Suprapubic skin (tissue), 4 donors: ENCODE measurements around the gene DISP3. TPM values are rescaled to one million over a fixed set of nuclear protein-coding genes. Genes with fewer than 3 reads are reported as not detected.

Source experiments
- DNase-seq, 2 donors: peaks; one replicate each; pipeline ENCODE4 v3.0.0-alpha.2; 2019; ENCODE audit warnings: low spot score in 2 of 2
- H3K27ac ChIP-seq: fragments of 200-600 bp; sonication (generic); one replicate; pipeline ENCODE4 v1.5.1; 2019
- H3K27me3 ChIP-seq: fragments of 200-600 bp; sonication (generic); one replicate; pipeline ENCODE4 v1.5.1; 2019
- H3K36me3 ChIP-seq: fragments of 200-600 bp; sonication (generic); one replicate; pipeline ENCODE4 v1.5.1; 2019
- H3K4me1 ChIP-seq: fragments of 200-600 bp; sonication (generic); one replicate; pipeline ENCODE4 v1.5.1; 2019
- H3K4me3 ChIP-seq: fragments of 200-600 bp; sonication (generic); one replicate; pipeline ENCODE4 v1.5.1; 2019; ENCODE audit warnings: mild to moderate bottlenecking
- H3K9me3 ChIP-seq: fragments of 200-600 bp; sonication (generic); one replicate; pipeline ENCODE4 v1.5.1; 2019
- EP300 ChIP-seq: sonication (generic); formaldehyde crosslinking; IDR thresholded peaks from one replicate; pipeline ENCODE4 v1.6.1; 2017; ENCODE audit warnings: antibody characterized with exemption
- POLR2A ChIP-seq, 2 donors: fragments of 450-650 bp; IDR thresholded peaks; one replicate each; pipeline ENCODE4 v1.6.1; 2017; ENCODE audit warnings: antibody characterized with exemption in 2 of 2, mild to moderate bottlenecking in 2 of 2, moderate library complexity in 2 of 2
- POLR2AphosphoS5 ChIP-seq, 3 donors: sonication (generic); formaldehyde crosslinking; IDR thresholded peaks; one replicate each; pipeline ENCODE4 v1.6.1; 2017; ENCODE audit warnings: antibody characterized with exemption in 3 of 3
- WGBS: methylation state at CpG from one replicate; pipeline ENCODE4 v1.1.5; 2018; 5-methylcytosine and 5-hydroxymethylcytosine counted together
- total RNA-seq, 4 donors: library from RNA; depleted of rRNA; stranded (reverse); fragments of >200 nt; gene quantifications; one replicate each; pipeline ENCODE4 v1.1.0, GENCODE V29; 2016
- TF ChIP-seq, protein P1 (sequence below), 2 donors: fragments of 200-600 bp in 1 of 2; fragments of 450-650 bp in 1 of 2; sonication (generic) in 1 of 2; IDR thresholded peaks; one replicate each; pipeline ENCODE4 v1.5.1; 2016 to 2019; ENCODE audit warnings: antibody characterized with exemption in 2 of 2, mild to moderate bottlenecking in 1 of 2, moderate library complexity in 1 of 2

DISP3 gene
- total RNA-seq, 4 donors from 2014 or later, result not detected

DNA sequence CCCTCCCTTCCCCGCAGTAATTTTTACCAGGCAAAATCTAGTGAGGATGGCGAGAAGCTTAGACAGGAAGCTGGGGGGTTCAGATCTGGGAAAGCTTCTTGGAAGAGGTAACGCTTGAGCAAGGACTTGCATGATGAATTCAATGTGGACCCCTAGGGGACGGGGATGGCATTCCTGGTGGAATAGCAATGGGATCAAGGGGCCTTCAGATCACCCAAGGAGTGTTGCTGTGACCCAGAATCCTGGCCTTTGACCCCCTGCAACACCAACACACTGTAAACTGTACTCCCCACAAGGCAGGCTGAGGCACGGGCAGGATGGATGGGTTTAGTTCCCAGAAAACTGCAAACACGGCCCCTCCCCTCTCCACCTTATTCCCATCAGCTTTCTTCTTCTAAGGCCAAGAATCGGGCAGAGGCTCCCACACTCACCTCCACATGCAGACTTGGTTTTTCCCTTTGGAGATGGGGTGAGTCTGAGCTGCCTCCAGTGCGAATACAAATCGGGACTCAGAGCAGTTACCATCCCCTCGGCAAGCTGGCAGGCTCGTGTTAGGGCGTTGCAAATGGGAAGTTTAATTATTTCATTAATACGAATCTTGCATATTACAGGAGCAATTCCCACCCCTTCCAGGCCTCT is 20.1 kb downstream of the DISP3 start:
- H3K27ac ChIP-seq, result no peak overlapping the region
- H3K4me3 ChIP-seq, result no peak overlapping the region
- no peaks in the 10 kb centered on the region for H3K4me1 ChIP-seq
- no peaks in the 10 kb centered on the region for H3K36me3 ChIP-seq
- H3K9me3 ChIP-seq, result peaks cover 9% of the 10 kb centered on the region
- peak in 1 of 2 donors; percentile 57 for DNase-seq
- H3K27me3 ChIP-seq, result peaks cover 69% of the 10 kb centered on the region
- 64% methylated on average over 13 of the region's 13 CpGs for WGBS
- TF ChIP-seq EP300 (no peak), POLR2AphosphoS5 (IDR thresholded peaks at IDR 0.05) (no peak), POLR2A (IDR thresholded peaks at IDR 0.05) (no peak)
- TF ChIP-seq, protein P1, sequence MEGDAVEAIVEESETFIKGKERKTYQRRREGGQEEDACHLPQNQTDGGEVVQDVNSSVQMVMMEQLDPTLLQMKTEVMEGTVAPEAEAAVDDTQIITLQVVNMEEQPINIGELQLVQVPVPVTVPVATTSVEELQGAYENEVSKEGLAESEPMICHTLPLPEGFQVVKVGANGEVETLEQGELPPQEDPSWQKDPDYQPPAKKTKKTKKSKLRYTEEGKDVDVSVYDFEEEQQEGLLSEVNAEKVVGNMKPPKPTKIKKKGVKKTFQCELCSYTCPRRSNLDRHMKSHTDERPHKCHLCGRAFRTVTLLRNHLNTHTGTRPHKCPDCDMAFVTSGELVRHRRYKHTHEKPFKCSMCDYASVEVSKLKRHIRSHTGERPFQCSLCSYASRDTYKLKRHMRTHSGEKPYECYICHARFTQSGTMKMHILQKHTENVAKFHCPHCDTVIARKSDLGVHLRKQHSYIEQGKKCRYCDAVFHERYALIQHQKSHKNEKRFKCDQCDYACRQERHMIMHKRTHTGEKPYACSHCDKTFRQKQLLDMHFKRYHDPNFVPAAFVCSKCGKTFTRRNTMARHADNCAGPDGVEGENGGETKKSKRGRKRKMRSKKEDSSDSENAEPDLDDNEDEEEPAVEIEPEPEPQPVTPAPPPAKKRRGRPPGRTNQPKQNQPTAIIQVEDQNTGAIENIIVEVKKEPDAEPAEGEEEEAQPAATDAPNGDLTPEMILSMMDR (IDR thresholded peaks at IDR 0.05), result no peak

DNA sequence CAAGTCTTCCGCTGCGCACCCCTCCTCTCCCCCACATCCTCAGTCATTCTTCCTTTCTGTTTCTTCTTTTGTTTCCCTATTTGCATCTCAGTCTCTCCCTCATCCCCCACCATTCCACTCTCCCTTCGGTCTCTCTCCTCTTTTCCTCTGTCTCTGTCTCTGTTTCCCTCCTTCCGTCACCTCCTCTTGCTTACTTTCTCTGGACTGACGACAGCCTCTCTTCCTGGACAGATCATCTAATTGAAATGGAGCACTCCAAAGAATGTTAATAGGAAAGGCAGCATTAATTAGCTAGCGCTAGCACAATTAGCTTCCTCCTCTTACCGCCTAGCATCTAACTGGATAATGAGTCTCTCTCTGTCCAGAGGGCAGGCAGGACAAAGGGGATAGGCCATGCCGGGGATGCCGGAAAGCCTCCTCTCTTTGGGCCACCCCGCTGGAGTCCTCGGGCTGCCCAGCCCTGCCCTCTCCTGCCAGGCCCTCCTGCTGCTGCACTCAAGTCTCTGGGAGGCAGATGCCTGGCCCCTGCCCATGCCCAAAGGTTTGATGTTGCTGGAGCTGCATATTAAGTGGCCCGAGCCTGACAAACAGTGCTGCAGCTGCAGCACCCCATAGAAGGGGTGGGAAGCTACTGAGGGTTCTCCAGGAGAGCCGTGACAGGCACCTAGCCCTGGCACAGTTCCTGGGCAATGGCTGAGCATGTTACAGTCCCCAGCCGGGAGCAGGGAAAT is 20.8 kb downstream of the DISP3 start:
- Histone ChIP-seq H3K9me3 (peaks cover 9% of the 10 kb centered on the region), H3K4me1 (no peaks in the 10 kb centered on the region), H3K27ac (no peak overlapping the region), H3K4me3 (no peak overlapping the region), H3K36me3 (no peaks in the 10 kb centered on the region), H3K27me3 (peaks cover 65% of the 10 kb centered on the region)
- peak in 1 of 2 donors; percentile 74 for DNase-seq
- TF ChIP-seq POLR2AphosphoS5 (IDR thresholded peaks at IDR 0.05) (no peak), EP300 (no peak), POLR2A (IDR thresholded peaks at IDR 0.05) (no peak)
- TF ChIP-seq, protein P1 (IDR thresholded peaks at IDR 0.05), result no peak
- 58% methylated on average over 11 of the region's 14 CpGs for WGBS

DNA sequence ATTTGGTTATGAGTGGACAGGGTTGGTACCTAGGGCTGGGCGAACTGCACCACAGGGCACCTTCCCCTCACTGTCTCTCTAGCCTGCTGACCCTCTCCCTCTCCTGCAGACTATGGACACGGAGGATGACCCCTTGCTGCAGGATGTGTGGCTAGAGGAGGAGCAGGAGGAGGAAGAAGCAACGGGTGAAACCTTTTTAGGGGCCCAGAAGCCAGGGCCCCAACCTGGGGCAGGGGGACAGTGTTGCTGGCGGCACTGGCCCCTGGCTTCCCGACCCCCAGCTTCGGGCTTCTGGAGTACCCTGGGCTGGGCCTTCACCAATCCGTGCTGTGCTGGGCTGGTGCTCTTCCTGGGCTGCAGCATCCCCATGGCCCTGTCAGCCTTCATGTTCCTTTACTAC is 21.9 kb downstream of the DISP3 start:
- Histone ChIP-seq H3K4me3 (no peak overlapping the region), H3K27me3 (peaks cover 62% of the 10 kb centered on the region)
- WGBS, result 90% methylated on average over 7 of the region's 7 CpGs

DNA sequence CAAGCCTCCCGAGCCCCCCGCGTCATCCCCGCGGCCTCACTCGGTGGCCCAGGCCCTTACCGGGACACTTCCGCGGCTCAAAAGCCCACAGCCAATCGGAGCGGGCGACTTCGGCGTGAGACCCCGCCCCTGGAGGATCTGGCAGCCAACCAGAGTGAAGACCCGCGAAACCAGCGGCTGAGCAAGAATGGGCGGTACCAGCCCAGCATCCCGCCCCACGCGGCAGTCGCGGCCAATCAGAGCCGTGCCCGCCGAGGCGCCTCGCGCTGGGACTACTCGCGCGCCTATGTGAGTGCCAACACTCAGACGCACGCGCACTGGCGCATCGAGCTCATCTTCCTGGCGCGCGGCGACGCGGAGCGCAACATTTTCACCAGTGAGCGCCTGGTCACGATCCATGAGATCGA is 22.5 kb downstream of the DISP3 start:
- Histone ChIP-seq H3K9me3 (peaks cover 9% of the 10 kb centered on the region), H3K27ac (no peak overlapping the region), H3K4me1 (no peaks in the 10 kb centered on the region), H3K36me3 (no peaks in the 10 kb centered on the region), H3K4me3 (no peak overlapping the region), H3K27me3 (peaks cover 62% of the 10 kb centered on the region)
- WGBS, result 10% methylated on average over 4 of the region's 48 CpGs
- TF ChIP-seq, protein P1 (IDR thresholded peaks at IDR 0.05), result no peak
- no peak for TF ChIP-seq POLR2A (IDR thresholded peaks at IDR 0.05)
- TF ChIP-seq POLR2AphosphoS5 (IDR thresholded peaks at IDR 0.05), result no peak
- TF ChIP-seq EP300, result no peak
- peak in 1 of 2 donors; percentile 54 for DNase-seq

More for the DNA sequence above, 21.9 kb downstream of the DISP3 start:
- peak in 1 of 2 donors; percentile 50 for DNase-seq
- Histone ChIP-seq H3K27ac (no peak overlapping the region), H3K9me3 (peaks cover 9% of the 10 kb centered on the region), H3K4me1 (no peaks in the 10 kb centered on the region), H3K36me3 (no peaks in the 10 kb centered on the region)
- TF ChIP-seq, protein P1 (IDR thresholded peaks at IDR 0.05), result no peak
- TF ChIP-seq POLR2AphosphoS5 (IDR thresholded peaks at IDR 0.05), result no peak
- TF ChIP-seq POLR2A (IDR thresholded peaks at IDR 0.05), result no peak
- no peak for TF ChIP-seq EP300

DNA sequence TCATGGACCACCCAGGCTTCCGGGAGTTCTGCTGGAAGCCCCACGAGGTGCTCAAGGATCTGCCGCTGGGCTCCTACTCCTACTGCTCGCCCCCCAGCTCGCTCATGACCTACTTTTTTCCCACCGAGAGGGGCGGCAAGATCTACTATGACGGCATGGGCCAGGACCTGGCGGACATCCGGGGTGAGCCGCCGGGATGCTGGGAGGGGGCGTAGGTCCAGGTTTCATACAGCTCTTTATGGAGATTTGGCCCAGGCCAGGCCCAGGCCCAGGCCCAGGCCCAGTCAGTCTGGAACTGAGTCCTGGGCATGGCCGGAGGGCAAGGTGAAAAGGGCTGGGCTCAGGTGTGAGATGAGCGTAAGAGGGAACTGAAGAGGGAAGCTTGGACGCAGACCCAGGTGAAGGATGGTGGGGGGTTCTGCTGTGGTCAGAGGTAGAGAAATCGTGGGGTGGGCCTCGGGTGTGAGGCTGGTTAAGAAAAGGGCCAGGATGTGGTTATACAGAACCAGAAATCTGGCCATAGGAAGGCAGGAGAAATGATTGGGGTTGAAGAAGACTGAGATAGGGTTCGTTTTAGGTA is 23.0 kb downstream of the DISP3 start:
- H3K27me3 ChIP-seq, result peaks cover 59% of the 10 kb centered on the region
- H3K36me3 ChIP-seq, result no peaks in the 10 kb centered on the region
- no peak overlapping the region for H3K27ac ChIP-seq
- WGBS, result 78% methylated on average over 14 of the region's 19 CpGs
- TF ChIP-seq EP300 (no peak), POLR2A (IDR thresholded peaks at IDR 0.05) (no peak), POLR2AphosphoS5 (IDR thresholded peaks at IDR 0.05) (no peak)
- TF ChIP-seq, protein P1 (IDR thresholded peaks at IDR 0.05), result no peak
- H3K9me3 ChIP-seq, result peaks cover 9% of the 10 kb centered on the region
- DNase-seq, result peak in 1 of 2 donors; percentile 63
- no peak overlapping the region for H3K4me3 ChIP-seq
- no peaks in the 10 kb centered on the region for H3K4me1 ChIP-seq
